GM21825 (cell line): ENCODE results near the gene GCK.
"Not testable (repeated sequence)": the region's sequence is repeated elsewhere in the genome, so short reads cannot be mapped to it uniquely, and the experiment has no call there.

Experiments used
- ATAC-seq: cut with Tn5 transposase; IDR thresholded peaks from one replicate; pipeline ENCODE4 v1.9.1; 2021; ENCODE audit warnings: mild to moderate bottlenecking, moderate library complexity; ENCODE audit not compliant: unreplicated experiment

GCK gene

GRCh38 chr7:44184206-44184872, 4.9 kb downstream of the GCK start:
- ATAC-seq, result no peak

- ATAC-seq, result no peak
Observed at GRCh38 chr7:44183386-44183785, 5.9 kb downstream of the GCK start.

- ATAC-seq, result no peak
Observed at GRCh38 chr7:44182827-44183226, 6.4 kb downstream of the GCK start.

GRCh38 chr7:44180631-44181030, 8.6 kb downstream of the GCK start:
- no peak for ATAC-seq

- no peak for ATAC-seq
Observed at GRCh38 chr7:44177570-44178131, 11.6 kb downstream of the GCK start.

GRCh38 chr7:44176486-44176885, 12.8 kb downstream of the GCK start:
- no peak for ATAC-seq

- ATAC-seq, result no peak
Observed at GRCh38 chr7:44175730-44176129, 13.5 kb downstream of the GCK start.

GRCh38 chr7:44174694-44174948, 14.6 kb downstream of the GCK start:
- ATAC-seq, result not testable (repeated sequence)

GRCh38 chr7:44173911-44174693, 15.1 kb downstream of the GCK start:
- no peak for ATAC-seq

- no peak for ATAC-seq
Observed at GRCh38 chr7:44172803-44173424, 16.3 kb downstream of the GCK start.

GRCh38 chr7:44172352-44172751, 16.9 kb downstream of the GCK start:
- ATAC-seq, result no peak

GRCh38 chr7:44171901-44172300, 17.3 kb downstream of the GCK start:
- not testable (repeated sequence) for ATAC-seq

GRCh38 chr7:44167920-44168319, 21.3 kb downstream of the GCK start:
- ATAC-seq, result peak; percentile 55

GRCh38 chr7:44163591-44163990, 25.6 kb downstream of the GCK start:
- ATAC-seq, result no peak

- ATAC-seq, result no peak
Observed at GRCh38 chr7:44162785-44163395, 26.3 kb downstream of the GCK start.

GRCh38 chr7:44162179-44162578, 27.1 kb downstream of the GCK start:
- no peak for ATAC-seq

- no peak for ATAC-seq
Observed at GRCh38 chr7:44161371-44161770, 27.9 kb downstream of the GCK start.

GRCh38 chr7:44159824-44160630, 29.2 kb downstream of the GCK start:
- no peak for ATAC-seq

GRCh38 chr7:44158873-44159631, 30.2 kb downstream of the GCK start:
- no peak for ATAC-seq
